ENCODE data around the gene MGST2.
A peak's percentile ranks its signal among the peaks of the same experiment; 100 is the strongest.

The MGST2 gene

DNA sequence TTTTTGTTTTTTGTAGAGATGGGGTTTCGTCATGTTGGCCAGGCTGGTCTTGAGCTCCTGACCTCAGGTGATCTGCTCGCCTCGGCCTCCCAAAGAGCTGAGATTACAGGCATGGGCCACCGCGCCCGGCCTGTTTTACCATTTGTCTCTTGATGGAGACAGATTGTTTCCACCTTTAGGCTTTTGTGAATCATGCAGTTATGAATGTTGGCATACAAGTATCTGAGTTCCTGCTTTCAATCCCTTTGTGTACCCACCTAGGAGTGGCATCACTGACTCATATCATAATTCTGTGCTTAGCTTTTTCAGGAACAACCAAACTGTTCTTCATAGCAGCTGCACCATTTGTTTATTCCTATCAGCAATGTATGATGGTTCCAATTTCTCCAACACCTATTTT lies 20.2 kb upstream of the MGST2 start:
- DNase-seq: no peak

DNA sequence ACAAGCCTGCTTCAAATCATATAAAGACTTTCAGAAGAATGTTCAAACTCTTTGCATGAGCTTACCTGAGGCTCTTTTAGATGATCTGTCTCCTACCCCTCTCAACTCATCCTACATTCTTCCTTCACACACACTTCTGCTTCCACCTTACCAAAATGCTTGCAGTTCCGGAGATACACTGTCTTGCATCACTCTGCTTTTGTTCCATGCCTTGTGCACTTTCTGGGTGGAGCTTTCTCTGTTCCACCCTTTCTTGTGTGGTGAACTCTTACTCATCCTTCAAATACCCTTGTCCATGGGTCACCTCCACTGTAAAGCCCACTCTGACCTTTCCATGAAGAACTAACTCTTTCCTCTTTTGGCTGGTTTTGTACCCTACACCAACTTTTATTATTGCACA lies 18.4 kb upstream of the MGST2 start:
- DNase-seq: no peak

DNA sequence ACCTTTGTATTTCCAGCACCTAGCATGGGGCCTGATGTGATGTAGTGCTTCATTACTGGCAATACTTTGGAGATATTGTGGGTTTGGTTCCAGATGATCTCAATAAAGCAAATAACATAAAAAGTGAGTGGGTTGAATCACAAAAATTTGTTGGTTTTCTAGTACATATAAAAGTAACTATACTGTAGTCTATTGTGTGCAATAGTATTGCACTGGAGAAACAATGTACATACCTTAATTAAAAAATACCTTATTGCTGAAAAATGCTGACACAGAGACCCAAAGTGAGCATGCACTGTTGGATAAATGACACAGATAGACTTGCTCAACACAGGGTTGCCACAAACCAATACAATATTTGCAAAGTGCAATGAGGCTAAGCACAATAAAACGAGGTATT lies 17.7 kb upstream of the MGST2 start:
- no peak for DNase-seq

DNA sequence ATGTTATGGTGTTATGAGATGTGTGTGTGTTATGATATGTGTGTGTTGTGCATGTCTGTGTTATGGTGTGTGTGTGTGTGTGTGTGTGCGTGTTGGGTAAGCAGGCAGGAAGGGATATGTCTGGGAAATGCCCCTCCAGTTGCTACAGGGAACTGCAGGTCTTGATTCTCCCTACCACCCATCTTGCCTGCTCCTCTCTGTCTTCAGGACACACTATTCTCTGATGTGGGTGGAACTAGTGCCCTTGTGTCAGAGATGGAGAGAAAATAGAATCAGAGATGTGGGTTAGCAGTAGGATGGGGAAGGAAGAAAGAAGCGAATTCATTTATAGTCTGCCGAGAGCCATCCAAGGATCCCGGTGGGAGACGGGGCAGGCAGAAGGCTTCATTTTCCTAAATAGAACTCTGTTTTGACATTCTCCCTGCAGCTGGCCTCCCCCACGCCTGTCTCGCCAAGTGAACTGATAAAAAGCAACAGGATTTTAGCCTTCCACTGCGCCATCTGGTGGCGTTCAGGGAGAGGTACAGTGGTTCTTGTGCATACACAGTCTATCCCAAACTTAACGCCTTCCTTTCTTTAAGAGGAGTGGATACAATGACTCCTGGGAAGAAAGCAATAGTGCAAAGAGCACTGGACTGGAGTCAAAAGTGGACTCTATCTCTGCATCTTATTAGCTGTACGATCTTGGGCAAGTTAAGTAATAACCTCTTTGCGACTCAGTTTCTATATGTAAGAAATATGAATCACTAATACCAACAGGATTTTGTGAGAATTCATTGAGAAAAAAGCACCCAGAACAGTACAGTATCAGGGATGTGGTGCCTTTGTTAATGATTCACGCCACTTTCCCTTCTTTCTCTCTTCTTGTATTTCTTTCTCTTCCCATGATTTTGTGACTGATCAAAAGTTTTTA lies 14.1 kb upstream of the MGST2 start:
- DNase-seq: peak; percentile 55

DNA sequence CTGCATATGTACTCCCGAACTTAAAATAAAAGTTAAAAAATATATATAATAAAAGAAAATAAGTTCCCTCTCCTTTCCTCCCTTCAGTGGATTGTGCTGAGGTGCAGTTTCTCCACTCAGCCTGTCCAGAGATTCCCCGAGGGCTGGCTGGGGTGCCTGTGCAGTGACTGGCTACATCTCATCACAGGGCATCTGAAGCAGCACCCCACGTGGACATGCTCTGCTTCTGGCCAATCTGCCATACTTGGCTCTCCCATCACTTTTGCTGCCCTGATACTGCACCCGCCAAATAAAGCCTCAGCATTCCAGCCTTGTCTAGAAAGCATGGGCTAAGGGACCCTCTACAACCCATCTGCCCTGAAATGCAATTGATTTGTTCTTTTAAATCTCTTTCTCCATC lies 11.1 kb upstream of the MGST2 start:
- DNase-seq: no peak

DNA sequence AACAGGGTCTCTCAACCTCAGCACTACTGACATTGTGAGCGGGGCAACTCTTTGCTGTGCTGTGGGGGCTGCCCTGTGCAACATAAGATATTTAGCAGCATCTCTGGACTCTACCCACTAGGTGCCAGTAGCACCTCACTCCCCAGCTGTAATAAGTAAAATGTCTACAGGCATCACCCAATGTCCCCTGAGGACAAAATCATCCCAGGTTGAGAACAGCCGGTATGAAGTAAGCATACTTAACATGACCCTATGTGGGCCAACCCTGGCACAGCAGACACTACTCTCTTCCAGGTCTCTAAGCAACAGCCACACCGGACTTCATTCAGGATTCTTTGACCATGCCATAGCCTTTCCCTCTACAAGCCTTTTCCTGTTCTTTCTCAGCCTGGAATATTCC lies 10.5 kb upstream of the MGST2 start:
- no peak for DNase-seq

DNA sequence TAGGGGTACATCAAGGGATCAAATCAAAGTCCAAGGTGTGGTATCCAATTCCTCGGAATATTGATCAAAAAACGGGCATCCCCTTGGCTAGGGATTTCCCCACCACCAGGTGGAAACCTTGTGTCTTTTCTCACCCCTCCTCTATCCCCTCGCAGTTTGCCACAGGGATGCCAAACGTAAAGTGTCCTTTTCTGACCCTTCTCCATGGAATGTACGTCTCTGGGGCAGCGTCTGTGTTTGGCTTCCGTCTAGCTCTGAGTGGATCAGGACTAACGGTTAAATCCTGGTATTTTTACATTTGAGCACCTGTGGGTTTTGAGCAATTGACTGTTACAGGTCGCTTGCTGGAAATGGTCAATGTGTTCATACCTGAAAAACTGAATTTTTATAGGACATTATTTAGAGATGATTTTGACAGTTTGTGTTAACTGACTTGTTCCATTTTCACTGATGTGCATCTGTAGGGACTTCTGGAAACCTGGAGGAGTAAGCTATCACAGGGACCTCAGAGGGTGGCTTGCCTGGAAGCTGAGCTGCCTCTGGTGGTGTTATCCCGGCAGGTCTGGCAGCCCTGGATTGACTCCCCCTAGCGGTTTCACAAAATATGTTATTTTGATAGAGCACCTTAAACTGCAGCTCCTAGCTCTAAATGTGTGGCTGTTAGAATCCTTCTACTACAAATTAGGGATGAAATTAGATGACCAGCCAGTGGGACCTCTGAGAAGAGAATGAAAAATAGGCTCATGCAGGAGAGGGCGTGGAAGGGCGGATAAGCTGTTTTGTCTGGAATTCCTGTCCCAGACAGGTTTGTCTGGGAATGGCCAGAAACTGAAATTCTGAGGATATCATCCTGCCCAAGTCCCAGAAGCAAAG lies 8.8 kb upstream of the MGST2 start:
- peak; percentile 39 for DNase-seq

DNA sequence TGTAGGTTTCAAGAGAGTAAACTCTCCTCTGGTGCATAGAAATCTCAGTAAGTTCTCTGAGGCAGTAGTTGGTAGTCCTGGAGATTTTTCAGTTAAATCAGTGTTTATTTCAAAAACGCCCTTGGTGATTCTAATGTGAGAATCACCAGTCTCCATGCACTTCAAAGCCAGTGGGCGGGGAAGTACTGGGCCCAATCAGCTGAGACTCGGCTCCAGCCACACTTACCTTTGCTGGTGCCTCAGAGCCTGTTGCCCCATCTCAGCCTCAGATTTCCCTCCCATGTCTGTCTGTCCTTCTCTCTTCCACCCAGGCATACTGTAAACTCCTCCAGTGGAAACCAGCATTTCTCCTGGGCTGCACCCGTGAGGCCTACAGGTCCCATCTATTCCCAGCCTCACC lies 7.4 kb upstream of the MGST2 start:
- no peak for DNase-seq

DNA sequence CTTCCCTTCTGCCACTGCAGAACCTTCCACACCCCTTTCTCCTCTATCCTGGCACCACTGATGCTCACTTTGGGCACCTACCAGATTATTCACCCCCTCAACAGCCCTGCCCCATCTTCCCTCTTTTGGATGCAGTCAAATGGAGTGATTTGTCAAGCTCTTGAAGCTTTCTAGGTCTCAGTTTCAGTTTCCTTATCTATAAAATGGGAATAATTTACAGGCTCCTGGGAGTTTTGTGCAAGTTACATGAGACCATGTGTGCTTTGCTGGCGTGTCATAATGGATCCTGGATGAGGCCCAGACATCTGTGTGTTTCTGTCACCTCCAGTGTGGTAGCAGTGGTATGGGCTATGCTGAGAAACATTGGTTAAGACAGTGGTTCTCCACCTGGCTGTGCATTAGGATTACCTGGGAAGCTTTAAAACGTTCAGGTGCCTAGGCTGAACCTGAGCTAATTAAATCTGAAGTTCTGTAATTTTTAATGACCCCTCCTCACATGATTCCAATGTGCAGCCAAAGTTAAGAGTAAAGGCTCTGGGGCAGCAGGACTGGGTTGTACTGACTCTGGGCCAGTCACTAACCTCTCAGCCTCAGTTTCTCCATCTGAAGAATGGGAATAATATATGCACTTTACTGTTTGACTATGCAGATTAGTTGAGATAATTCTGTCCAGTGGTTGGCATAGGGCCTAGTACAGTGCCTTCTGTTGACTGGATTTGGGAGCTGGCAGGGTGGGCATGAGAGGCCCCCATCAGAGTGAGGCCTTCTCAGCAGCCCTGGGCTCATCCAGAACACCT lies 6.8 kb upstream of the MGST2 start:
- no peak for DNase-seq

DNA sequence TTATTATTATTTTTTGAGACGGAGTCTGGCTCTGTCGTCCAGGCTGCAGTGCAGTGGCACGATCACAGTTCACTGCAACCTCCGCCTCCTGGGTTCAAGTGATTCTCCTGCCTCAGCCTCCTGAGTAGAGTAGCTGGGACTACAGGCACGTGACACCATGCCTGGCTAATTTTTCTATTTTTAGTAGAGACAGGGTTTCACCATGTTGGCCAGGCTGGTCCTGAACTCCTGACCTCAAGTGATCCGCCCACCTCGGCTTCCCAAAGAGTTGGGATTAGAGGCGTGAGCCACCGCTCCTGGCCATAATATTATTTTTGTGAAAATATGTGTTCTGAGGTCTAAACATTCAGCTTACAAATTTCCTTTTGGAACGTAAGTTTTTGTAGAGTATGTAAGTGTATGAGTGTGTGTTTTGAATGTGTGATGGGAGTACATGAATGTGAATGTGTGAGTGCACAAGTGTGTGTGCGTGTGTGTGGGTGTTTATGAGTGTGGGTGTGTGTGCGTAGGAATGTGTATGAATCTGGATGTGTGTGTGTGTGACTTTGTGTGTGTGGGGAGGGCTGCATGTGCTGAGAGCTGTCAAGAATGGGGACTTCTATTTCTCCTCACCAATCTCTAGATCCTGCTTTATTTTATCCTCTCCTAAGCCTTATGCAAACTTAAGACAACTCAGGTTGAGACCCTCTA lies 5.7 kb upstream of the MGST2 start:
- no peak for DNase-seq

DNA sequence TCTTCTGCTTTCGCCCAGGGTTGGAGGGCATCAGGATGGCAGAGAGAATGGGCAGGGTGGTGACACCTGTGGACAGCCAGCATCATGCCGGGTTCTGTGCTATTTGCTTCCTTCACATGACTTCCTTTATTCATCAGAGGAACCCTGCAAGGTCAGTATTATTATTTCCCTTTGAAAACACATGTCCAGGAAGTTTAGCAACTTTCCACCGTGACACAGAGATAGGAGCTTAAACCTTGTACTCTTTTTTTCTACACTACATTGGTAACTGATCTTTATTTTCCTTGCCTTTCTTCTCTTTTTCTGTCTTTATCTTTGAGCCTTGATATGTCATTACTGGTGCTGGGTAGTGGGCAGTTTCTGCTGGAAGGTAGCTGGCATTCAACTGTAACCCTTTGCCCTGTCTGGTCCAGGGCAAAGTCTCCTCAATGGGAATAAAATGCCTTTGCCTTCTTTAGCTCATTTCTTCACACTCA lies 5.0 kb upstream of the MGST2 start:
- no peak for DNase-seq

DNA sequence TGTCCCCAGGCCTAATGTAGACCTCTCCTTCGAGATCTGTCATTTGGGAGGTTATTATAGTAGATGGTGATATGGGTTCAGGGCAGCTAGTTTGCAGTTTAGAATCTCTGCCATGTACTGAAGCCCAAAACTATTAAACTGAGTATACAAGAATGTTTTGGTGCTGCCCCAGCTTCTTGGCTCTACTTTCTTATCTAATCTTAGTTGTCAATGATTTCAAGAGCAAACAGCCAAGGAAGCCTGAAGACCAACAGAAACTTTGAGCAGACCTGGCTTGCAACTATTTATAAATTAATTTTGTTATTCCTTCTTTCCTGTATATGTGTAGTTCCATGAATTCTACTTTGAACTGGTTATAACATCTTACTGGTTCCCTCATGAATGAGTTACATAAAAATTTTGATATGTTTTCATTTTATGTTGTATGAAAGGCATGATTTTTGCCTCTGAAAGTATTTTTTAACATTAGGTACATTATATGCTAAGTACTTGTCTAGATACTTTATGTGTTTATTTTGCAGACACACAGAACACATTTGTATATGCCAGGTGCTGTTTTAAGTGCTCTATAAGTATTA lies 2.0 kb upstream of the MGST2 start:
- DNase-seq: no peak

DNA sequence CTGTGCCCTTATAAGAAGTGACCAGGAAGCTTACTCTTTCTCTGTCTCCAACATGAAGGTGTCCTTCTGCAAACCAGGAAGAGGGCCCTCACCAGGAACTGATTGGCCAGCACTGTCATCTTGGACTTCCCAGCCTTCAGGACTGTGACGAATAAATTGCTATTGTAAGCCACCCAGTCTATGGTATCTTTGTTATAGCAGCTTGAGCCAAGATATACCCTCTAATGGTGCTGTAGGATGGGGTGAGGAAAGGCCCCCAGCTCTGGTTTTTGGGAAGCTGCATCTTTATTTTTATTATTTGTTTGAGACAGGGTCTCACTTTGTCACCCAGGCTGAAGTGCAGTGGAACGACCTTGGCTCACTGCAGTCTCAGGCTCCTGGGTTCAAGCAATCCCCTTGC lies 1.2 kb upstream of the MGST2 start:
- DNase-seq: no peak

DNA sequence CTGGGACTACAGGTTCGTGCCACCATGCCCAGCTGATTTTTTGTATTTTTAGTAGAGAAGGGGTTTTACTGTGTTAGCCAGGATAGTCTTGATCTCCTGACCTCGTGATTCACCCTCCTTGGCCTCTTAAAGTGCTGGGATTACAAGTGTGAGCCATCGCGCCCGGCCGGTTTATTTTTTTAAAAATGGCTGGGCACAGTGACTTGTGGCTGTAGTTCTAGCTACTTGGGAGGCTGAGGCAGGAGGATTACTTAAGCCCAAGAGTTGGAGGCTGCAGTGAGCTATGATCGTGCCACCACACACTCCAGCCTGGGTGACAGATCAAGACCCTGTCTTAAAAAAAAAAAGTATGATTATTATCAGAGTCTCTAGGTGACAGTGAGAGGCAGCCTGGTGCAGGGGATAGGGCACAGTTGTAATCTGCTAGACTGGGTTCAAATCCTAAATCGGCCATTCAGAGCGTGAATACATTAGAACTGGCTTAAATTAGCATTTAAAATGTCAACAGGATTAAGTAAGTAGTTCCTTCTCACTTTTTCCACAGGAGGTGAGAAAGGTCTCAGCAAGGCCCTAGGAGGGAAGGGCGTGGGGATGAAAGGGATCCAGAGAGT lies 435 bp upstream of the MGST2 start:
- DNase-seq: no peak

DNA sequence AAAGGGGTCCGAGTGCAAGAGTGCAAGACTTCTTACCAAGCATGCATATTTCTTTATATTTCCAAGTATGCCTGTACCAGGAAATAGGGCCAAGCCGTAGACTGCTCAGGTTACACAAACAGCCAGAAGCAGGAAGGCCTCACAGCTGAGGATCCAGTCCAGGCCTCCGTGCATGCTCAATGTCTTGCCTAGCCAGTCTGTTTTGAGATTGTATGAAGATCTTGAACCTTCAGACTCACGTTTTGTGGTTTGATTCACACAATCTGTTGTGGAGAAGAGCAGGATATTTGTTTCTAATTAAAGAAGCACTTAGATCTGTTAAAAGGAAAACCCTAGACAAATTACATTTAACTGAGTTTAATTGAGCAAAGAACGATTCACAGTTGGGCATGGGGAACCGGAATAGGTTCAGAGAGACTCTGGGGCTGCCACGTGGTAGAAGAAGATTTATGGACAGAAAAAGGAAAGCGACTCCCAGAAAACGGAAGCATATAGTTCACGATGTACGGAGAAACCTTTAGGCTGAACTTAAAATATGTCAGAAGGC lies 1.2 kb downstream of the MGST2 start:
- DNase-seq: no peak

DNA sequence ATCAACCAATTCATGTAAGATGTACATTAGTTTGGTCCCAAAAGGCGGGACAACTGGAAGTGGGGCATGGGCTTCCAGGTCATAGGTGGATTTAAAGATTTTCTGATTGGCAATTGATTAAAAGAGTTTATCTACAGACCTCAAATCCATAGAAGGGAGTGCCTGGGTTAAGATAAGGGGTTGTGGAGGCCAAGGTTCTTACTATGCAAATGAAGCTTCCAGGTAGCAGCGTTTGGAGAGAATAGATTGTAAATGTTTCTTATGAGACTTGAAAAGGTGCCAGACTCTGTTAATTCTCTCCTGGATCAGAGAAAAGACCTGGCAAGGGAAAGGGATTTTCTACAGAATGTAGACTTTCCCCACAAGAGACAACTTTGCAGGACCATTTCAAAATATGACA lies 2.4 kb downstream of the MGST2 start:
- no peak for DNase-seq

DNA sequence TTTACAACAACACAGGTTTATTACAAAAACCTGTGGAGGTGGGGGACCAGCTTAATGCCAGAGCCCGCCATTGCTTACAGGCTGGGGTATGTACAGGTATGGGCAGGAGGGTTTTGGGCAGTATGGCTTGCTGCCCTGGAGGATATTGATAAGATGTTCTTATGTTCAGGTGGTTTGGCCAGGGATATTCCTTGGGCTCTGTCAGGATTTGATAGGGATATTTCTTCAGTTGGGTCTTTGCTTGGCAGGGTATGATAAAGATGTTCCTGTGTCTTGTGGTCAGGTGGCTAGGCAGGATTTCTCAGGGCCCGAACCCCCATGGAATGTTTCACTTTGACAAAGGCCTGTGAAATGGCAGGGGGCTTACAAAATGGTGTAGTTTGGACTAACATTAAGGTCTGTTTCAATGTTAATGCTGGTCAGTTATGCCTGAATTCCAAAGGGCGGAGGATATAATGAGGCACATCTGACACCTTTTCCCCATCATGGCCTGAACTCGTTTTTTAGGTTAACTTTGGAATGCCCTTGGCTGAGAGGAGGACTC lies 3.1 kb downstream of the MGST2 start:
- no peak for DNase-seq

DNA sequence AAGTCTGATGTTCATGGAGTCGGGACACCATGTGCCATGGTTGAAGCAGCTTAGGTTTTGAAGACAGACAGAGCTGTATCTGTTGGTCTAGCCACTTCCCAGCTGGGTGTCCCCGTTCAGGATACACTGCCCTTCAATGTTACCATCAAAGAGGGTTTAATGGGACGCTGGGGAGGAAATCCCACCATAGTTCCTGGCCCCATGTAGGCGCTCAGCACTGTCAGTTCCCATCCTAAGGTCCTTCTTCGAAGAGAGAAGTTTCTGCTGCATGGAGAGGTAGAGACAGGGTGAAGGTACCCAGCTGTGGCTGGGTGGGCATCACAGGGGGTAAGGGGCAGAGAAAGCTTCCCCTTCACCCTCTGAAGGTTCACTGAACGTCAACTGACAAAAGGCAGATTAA lies 3.7 kb downstream of the MGST2 start:
- DNase-seq: no peak

DNA sequence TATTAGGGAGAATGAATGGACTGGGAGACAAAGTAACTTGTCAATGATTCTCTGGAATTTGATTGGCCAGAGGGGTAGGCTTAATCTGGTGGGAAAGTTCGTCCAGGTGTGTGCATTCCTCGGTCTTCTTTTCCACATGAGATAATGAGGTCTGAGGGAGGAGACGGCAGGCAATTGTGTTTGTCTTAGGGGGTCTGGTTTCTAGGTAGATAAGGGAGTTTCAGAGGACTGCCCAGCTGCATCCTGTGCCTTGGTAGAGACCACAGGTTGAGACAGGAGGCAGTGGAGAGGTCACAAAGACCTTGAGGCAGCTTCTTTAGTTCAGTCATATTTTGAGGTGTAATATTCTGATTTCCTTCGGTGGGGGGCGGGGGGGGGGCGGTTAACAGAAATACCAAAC lies 4.3 kb downstream of the MGST2 start:
- no peak for DNase-seq

DNA sequence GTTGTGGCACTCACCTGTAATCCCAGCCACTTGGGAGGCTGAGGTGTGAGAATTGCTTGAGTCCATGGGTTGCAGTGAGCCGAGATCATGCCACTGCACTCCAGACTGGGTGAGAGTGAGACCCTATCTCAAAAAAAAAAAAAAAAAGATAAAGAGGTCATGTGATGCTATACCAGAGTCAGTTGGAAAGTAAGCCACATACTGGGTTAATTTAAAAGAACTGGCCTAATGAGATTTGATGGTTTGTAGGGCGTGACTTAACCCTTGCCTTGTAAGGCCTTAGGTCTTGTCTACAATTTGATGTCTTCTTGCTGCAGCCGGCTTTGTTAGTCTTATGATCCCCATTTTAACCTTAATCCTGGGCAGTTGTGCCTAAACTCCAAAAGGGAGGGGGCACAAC lies 5.2 kb downstream of the MGST2 start:
- DNase-seq: no peak

DNA sequence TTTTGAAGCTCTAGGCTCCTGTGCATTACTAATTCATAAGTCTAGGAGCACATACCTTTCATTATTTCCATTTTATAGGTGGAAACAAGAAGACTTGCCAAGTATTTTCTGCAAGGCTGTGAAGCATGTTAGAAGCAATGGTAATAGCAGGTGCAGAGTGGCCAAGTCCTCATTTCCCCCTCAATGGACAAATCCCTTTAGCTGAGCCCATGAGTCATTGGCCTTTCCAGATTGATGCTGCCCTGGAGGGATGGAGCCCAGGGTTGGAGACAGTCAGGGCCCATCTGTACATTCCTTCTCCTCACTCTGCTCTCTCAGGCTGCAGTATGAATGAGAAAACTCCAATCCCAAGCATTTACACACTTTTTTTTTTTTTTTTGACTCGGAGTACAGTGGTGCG lies 6.6 kb downstream of the MGST2 start:
- DNase-seq: no peak

Data from effector CD4-positive, alpha-beta T cell (primary cell).